NCI-H146 treated with DMSO at 0.1 percent for 48 hours (cell line): Measurements from ENCODE around the gene THSD1.
"Not testable (repeated sequence)": the region's sequence is repeated elsewhere in the genome, so short reads cannot be mapped to it uniquely, and the experiment has no call there.

Source experiments
- DNase-seq: peaks from one replicate; lab custom pipeline; 2025; ENCODE audit not compliant: unreplicated experiment; lab: John Stamatoyannopoulos, UW

Gene THSD1

DNA sequence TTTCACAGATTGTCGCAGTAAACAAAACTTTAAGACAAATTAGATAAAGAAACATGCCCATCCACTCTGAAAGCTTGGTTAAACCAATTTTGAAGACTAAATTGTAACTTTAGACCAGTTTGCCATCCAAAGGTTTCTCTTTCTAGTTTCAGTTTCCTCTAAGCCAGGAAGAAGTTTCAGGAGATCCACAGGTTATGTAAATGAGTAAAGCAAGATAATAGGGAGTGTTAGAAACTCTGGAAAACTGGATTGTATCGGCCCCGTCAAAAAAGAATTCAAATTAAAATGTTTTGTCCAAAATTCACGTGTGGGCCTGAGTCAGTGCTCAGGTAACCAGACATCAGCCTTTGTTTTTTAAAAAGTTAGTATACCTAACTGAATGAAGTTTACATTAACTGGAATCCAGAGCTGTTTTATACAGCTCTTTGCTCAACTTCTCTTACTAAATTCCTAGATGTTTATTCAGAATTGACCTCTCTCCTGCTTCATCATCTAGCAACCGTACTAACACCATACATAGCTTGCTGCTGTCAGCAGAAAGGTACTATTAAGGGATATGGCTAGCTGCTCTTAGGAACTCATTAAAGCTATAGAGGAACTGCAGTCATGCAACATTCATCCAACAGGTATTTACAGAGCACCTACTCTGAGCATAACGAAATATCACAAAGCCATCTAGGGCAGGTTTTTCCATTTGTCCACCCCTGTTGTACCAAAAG lies 43.6 kb downstream of the THSD1 start:
- not testable (repeated sequence) for DNase-seq

DNA sequence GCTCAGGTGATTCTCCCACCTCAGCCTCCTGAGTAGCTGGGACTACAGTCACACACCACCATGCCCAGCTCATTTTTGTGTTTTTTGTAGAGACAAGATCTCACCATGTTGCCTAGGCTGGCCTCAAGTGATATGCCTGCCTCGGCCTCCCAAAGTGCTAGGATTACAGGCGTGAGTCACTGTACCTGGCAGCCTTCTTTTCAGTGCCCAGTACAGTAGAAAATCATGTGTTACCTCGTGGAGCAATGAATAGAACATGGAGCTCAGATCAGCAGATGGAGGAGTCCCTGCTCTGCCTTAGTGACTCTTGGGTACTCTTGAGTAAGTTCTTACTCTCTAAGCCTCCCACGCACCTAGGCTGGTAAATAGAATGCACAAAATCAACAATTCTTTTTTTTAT lies 44.7 kb downstream of the THSD1 start:
- DNase-seq = no peak

DNA sequence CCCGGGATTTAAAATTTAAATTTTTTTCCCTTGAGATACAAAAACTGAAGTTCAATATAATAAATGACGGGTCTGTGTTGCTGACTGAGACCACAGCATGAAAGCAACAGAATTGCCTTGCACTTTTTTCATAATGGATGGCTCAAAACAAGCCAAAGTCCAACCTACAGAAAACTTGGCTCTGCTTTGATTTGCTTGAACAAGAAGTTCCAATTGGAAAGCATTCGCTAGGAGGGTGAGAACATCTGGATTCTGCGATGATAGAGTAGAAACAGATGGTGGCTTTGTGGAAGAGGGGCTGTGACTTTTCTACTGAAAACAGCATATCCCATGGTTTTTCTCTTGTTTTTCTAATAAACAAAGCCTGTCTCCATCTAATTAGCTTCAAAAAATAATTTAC lies 46.4 kb downstream of the THSD1 start:
- no peak for DNase-seq

DNA sequence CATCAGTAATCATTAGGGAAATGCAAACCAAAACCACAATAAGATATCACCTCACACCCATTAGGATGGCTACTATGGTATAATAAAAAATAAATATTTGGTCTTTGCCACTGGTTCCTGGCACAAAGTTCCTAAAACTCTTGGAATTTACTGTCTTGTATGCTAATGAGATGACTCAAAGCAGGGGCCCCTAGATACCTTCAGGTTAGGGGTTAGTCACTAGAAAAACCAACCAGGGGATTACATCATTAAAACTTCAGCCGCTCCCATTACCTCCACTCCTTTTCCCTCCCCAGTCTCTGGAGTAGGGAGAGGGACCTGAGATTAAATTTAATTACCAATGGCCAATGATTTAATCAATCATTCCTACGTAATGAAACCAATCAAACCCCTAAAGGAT lies 49.6 kb downstream of the THSD1 start:
- no peak for DNase-seq

DNA sequence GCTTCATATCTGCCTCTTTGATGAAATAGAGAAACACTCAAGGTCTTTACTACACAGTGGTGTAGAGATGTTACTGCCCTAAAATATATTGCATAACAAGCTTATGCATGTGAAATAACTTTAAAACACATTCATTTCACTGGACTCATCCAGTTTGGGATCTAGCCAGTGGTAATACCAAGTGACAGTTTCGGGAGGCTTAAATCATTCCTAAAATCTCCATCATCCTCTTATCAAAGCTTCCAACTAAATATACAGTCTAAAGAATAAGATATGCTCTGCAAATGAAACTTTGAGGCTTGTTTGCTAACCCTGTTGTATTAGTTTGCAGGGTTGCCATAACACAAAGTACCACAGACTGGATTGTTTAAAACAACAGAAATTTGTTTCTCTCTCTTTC lies 52.8 kb downstream of the THSD1 start:
- no peak for DNase-seq

DNA sequence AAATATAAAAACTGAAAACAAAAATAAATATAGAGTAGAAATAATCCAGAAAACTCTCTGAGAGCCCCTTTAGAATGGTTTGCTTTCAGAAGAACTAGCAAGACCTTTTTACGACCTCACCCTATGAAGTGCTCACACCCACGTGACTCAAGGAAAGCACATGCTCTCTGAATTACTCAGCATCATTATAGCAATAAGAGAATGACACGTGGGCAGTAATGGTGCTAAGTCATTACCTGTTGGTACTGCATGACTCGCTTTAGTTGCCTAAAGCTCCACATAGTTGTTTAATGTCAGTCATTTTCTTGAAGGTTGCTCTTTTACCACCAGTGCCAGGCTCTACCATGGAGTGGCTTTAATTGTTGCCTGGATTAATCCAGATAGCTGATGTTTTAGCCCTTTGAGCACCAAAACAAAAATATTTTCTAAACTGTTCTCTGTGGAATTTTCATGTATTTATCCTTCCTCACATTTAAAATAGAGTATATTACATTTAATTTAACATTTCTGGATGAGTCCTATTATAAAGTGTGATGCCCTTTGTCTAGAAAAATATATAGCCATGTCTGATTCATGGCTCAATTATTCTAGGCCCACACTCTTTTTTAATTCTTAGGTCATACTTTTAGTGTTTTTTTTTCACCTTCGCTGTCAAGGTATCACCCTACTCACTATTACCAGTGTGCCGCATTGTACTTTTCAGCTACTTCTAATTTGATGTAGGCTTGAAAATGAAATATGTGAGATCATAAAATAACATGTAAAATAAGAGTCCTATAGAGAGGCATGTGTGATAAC lies 56.8 kb downstream of the THSD1 start:
- no peak for DNase-seq

DNA sequence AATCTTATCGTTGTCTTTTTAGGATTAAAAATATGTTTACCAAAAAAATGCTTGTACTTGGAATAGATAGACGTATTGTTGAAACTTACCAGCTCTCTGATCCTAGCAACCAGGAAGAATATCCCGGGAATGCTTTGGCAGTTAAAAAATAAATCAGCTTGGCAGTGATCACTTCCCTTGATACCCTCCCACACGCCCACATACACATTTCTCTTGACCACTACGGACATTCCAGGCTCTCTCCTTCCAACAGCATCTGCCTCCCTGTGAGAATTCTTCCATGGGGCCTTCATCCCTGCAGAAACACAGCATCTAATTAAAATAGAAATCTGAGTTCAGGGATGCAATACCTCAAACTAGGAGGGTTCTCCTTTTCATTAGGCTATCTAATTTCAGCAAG lies 57.9 kb downstream of the THSD1 start:
- no peak for DNase-seq

DNA sequence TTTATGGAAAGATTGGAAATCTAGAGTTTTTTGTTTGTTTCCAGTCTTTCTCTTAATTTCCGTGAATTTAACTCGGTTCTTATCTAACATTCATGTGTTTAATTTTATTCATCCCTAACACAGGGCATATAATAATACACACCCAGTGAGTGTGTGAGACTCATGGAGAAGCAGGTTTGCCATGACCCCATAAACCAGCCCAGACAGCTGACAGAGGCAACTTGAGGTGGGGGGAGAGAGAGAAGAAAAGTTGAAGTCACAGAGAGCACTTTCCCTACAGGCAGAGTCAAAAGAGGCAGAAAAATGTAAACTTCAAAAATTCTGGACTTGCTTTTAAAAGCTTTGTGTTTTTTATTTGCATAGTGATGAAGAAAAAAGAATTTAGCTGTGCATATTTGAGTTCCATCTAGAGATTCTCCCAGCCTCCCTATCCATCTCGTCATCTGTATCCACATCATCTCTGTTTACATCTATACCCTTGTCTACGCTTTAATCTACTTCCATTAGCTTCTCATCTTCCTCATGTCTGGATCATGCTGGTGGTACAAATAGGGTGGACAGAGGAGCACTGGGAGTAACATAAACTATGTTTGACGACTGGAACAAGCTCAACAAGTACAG lies 60.2 kb downstream of the THSD1 start:
- no peak for DNase-seq

DNA sequence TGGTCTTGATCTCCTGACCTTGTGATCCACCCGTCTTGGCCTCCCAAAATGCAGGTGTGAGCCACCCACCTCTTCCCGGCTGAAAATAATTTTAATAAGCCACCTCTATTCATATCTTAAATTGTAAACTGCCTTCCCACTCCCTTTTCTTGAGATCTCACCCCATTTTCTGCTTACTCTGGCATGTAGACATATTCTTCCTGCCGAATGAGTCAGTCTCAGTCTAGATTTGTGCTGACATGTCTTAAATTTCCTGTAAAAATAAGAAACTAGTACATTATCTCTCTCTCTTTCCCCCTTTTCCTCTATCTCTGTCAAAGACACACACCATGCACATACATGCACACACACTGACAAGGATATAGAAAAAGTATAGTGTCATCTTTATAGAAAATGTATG lies 60.9 kb downstream of the THSD1 start:
- DNase-seq = no peak

DNA sequence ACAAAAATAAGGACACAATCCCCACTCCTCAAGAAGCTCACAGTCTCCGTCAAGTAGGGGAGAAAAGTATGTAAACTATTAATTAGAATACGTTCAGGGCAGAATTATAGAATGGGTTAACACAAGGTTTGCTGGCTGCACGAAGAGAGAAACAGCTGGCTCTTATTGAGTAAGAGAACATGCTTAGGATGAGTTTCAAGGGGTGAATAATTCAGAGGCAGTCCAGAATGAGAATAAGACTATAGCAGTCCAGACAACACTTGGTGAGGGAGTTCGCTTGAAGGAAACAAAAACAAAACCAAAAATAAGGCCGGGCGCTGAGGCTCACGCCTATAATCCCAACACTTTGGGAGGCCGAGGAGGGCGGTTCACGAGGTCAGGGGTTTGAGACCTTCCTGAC lies 61.9 kb downstream of the THSD1 start:
- DNase-seq = no peak

DNA sequence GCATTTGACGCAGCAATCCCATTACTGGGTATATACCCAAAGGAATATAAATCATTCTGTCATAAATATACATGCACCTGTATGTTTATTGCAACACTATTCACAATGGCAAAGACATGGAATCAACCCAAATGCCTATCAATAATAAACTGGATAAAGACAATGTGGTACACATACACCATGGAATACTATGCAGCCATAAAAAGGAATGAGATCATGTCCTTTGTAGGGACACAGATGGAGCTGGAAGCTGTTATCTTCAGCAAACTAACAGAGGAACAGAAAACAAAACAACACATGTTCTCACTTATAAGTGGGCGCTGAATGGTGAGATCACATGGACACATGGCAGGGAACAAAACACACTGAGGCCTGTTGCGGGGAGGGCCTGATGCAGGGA lies 63.8 kb downstream of the THSD1 start:
- not testable (repeated sequence) for DNase-seq

DNA sequence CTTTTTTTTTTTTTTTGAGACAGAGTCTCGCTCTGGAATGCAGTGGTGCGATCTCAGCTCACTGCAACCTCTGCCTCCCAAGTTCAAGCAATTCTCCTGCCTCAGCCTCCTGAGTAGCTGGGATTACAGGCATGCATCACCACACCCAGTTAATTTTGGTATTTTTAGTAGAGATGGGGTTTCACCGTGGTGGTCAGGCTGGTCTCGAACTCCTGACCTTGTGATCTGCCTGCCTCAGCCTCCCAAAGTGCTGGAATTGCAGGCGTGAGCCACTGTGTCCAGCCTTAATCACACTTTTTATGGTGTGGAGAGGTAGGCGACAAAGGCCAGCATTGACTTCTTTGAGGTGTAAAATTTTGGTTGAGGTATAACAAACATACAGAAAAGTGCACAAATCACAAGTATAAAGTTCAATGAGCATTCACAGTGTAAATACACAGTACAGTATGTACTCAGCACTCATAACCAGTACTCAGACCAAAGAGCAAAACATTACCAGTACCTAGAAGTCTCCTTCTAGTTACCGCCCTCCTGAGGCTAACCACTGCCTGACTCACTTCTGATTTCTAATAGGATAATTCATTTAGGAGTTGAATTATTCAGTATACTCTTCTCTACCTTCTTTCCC lies 68.0 kb downstream of the THSD1 start:
- not testable (repeated sequence) for DNase-seq

DNA sequence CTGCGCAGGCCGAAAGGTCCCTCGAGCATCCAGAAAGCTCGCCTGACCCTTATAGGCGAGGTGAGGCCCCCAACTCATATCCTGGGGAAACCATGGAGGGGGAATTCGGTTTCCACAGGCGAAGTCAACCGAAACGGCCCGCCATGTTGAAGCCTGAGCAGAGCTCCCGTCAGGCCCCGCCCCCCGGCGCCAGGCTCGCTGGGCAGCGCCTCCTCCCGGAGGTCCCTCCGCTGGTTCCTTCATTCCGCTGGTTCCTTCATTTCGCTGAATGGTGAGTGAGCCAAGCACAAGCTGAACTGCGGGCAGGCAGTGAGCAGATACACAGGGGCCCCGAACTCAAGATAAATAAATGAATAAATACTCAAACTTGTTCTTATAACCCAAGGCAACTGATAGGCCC lies 71.9 kb downstream of the THSD1 start:
- not testable (repeated sequence) for DNase-seq

DNA sequence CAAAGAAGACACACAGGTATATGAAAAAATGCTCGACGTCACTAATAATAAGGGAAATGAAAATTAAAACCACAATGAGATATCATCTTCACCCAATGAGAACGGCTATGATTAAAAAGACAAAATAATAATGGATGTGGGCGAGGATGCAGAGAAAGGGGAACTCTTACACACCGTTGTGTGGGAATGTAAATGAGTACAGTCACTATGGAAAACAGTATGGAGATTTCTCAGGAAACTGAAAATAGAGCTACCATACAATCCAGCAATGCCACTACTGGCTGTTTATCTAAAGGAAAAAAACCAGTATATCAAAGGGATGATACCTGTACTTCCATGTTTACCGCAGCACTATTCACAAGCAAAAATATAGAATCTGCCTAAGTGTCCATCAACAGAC lies 74.1 kb downstream of the THSD1 start:
- not testable (repeated sequence) for DNase-seq
